Neural progenitor cell (in vitro differentiated cells): ENCODE data around the gene VTN. TPM values are rescaled to one million over a fixed set of nuclear protein-coding genes. Genes with fewer than 3 reads are reported as not detected.

ENCODE experiments used
- DNase-seq: peaks from one replicate; pipeline ENCODE4 v3.0.0-alpha.2; 2016; ENCODE audit warnings: low spot score
- H2AFZ ChIP-seq: fragments of 200-600 bp; sonication (generic); replicated peaks from 2 replicates; pipeline ENCODE4 v1.6.1; 2016; ENCODE audit warnings: antibody characterized with exemption
- H3F3A ChIP-seq: fragments of 200-600 bp; sonication (generic); 2 replicates; pipeline ENCODE4 v1.6.1; 2016; ENCODE audit warnings: antibody characterized with exemption, low read depth
- H3K27ac ChIP-seq: fragments of 200-600 bp; sonication (generic); 2 replicates; pipeline ENCODE4 v1.5.1; 2016; ENCODE audit warnings: mild to moderate bottlenecking
- H3K27me3 ChIP-seq: fragments of 200-600 bp; sonication (generic); 2 replicates; pipeline ENCODE4 v1.6.1; 2016; ENCODE audit warnings: mild to moderate bottlenecking, moderate library complexity
- H3K36me3 ChIP-seq: fragments of 200-600 bp; sonication (generic); 2 replicates; pipeline ENCODE4 v1.5.1; 2016
- H3K4me1 ChIP-seq: fragments of 200-600 bp; sonication (generic); 2 replicates; pipeline ENCODE4 v1.6.1; 2016; ENCODE audit warnings: mixed run types
- H3K4me2 ChIP-seq: fragments of 200-600 bp; sonication (generic); 2 replicates; pipeline ENCODE4 v1.6.1; 2016
- H3K4me3 ChIP-seq: fragments of 200-600 bp; sonication (generic); 2 replicates; pipeline ENCODE4 v1.5.1; 2016
- H3K79me2 ChIP-seq: fragments of 200-600 bp; sonication (generic); 2 replicates; pipeline ENCODE4 v1.6.1; 2016; ENCODE audit warnings: low read depth
- H3K9ac ChIP-seq: fragments of 200-600 bp; sonication (generic); 2 replicates; pipeline ENCODE4 v1.6.1; 2016
- H3K9me3 ChIP-seq: fragments of 200-600 bp; sonication (generic); 2 replicates; pipeline ENCODE4 v1.5.1; 2016; ENCODE audit warnings: low read depth
- H4K20me1 ChIP-seq: fragments of 200-600 bp; sonication (generic); 2 replicates; pipeline ENCODE4 v1.6.1; 2016; ENCODE audit warnings: low read depth
- H3K27ac Mint-ChIP-seq: 3 replicates; pipeline ENCODE4 v1.8.0; 2021; ENCODE audit warnings: mixed read lengths
- H3K27me3 Mint-ChIP-seq: 2 replicates; pipeline ENCODE4 v1.8.0; 2022; ENCODE audit warnings: low read depth, mild to moderate bottlenecking, inconsistent platforms, moderate library complexity, mixed read lengths; ENCODE audit not compliant: insufficient read depth
- H3K36me3 Mint-ChIP-seq: 3 replicates; pipeline ENCODE4 v1.8.0; 2021; ENCODE audit warnings: mixed read lengths
- H3K4me1 Mint-ChIP-seq: 3 replicates; pipeline ENCODE4 v1.8.0; 2021; ENCODE audit warnings: mixed read lengths
- H3K4me3 Mint-ChIP-seq: 3 replicates; pipeline ENCODE4 v1.8.0; 2021; ENCODE audit warnings: mild to moderate bottlenecking, moderate library complexity, mixed read lengths
- H3K9me3 Mint-ChIP-seq: 3 replicates; pipeline ENCODE4 v1.8.0; 2020; ENCODE audit warnings: mixed read lengths
- EZH2 ChIP-seq: fragments of 200-600 bp; sonication (generic); IDR thresholded peaks from 2 replicates; pipeline ENCODE4 v1.6.1; 2017; ENCODE audit warnings: antibody characterized with exemption, mild to moderate bottlenecking, moderate library complexity
- EZH2phosphoT487 ChIP-seq: fragments of 200-600 bp; sonication (generic); IDR thresholded peaks from 2 replicates; pipeline ENCODE4 v1.6.1; 2017; ENCODE audit warnings: antibody characterized with exemption
- total RNA-seq: library from RNA; depleted of rRNA; stranded (reverse); fragments of >200 nt; gene quantifications from 2 replicates; pipeline ENCODE4 v1.2.3, GENCODE V29; 2015; ENCODE audit warnings: low replicate concordance
- TF ChIP-seq, protein P1 (sequence below): fragments of 200-600 bp; sonication (generic); IDR thresholded peaks from 2 replicates; pipeline ENCODE4 v1.5.1; 2017; ENCODE audit warnings: antibody characterized with exemption, mild to moderate bottlenecking

VTN gene
- total RNA-seq, 1 donor from 2014 or later: 1.2 TPM

DNA sequence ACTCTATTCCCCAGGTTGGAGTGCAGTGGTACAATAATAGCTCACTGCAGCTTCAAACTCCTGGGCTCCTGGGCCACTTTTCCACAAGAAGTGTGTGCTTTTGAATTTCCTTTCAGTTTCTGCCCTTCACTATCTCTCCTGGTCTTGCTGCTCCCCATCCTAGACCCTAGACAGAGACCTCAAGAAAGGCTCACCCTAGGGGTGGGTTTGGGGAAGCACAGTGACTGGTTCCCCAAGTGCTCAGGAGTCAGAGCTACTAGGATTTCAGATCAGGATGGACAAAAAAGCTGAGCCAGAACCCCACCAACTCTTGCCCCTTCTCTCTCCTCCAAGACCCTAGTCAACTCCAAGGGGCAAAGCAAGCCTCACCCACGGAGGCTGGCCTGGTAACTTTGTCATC, 3.5 kb downstream of the VTN start:
- Mint-ChIP-seq H3K9me3 (no peaks in the 10 kb centered on the region), H3K36me3 (no peaks in the 10 kb centered on the region), H3K4me1 (peaks cover 17% of the 10 kb centered on the region), H3K27me3 (peaks cover 3% of the 10 kb centered on the region), H3K4me3 (no peak overlapping the region), H3K27ac (no peak overlapping the region)
- TF ChIP-seq EZH2phosphoT487 (no peak), EZH2 (no peak)
- TF ChIP-seq, protein P1, sequence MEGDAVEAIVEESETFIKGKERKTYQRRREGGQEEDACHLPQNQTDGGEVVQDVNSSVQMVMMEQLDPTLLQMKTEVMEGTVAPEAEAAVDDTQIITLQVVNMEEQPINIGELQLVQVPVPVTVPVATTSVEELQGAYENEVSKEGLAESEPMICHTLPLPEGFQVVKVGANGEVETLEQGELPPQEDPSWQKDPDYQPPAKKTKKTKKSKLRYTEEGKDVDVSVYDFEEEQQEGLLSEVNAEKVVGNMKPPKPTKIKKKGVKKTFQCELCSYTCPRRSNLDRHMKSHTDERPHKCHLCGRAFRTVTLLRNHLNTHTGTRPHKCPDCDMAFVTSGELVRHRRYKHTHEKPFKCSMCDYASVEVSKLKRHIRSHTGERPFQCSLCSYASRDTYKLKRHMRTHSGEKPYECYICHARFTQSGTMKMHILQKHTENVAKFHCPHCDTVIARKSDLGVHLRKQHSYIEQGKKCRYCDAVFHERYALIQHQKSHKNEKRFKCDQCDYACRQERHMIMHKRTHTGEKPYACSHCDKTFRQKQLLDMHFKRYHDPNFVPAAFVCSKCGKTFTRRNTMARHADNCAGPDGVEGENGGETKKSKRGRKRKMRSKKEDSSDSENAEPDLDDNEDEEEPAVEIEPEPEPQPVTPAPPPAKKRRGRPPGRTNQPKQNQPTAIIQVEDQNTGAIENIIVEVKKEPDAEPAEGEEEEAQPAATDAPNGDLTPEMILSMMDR: no peak
- DNase-seq: no peak
- Histone ChIP-seq H3K9ac (no peak overlapping the region), H3K4me3 (no peak overlapping the region), H3K27me3 (no peaks in the 10 kb centered on the region), H3F3A (peaks cover 20% of the 10 kb centered on the region), H3K36me3 (no peaks in the 10 kb centered on the region), H3K4me2 (no peak overlapping the region), H4K20me1 (peaks cover 8% of the 10 kb centered on the region), H2AFZ (no peak overlapping the region), H3K4me1 (peaks cover 13% of the 10 kb centered on the region), H3K9me3 (no peaks in the 10 kb centered on the region), H3K27ac (no peak overlapping the region), H3K79me2 (no peaks in the 10 kb centered on the region)

GRCh38 chr17:28365487-28365886, 4.6 kb downstream of the VTN start:
- DNase-seq: no peak
- Histone ChIP-seq H3F3A (peaks cover 12% of the 10 kb centered on the region), H3K27ac (no peak overlapping the region), H3K36me3 (no peaks in the 10 kb centered on the region), H3K9ac (no peak overlapping the region), H2AFZ (no peak overlapping the region), H3K9me3 (no peaks in the 10 kb centered on the region), H4K20me1 (peaks cover 8% of the 10 kb centered on the region), H3K27me3 (no peaks in the 10 kb centered on the region), H3K4me2 (no peak overlapping the region), H3K4me1 (peaks cover 7% of the 10 kb centered on the region), H3K4me3 (no peak overlapping the region), H3K79me2 (no peaks in the 10 kb centered on the region)
- TF ChIP-seq, protein P1: no peak
- TF ChIP-seq EZH2phosphoT487 (no peak), EZH2 (no peak)
- Mint-ChIP-seq H3K4me3 (no peak overlapping the region), H3K36me3 (peaks cover 3% of the 10 kb centered on the region), H3K9me3 (no peaks in the 10 kb centered on the region), H3K27ac (no peak overlapping the region), H3K4me1 (peaks cover 9% of the 10 kb centered on the region), H3K27me3 (peaks cover 3% of the 10 kb centered on the region)

GRCh38 chr17:28364665-28365363, 5.3 kb downstream of the VTN start, which contains the start of gene SEBOX:
SEBOX (minus strand) TSS chr17:28365199; CDS start chr17:28365151, 48 bp downstream.
- peaks cover 5% of the 10 kb centered on the region for H3K36me3 Mint-ChIP-seq
- no peaks in the 10 kb centered on the region for H3K9me3 ChIP-seq
- DNase-seq: no peak
- no peak within 1 kb of the TSS for H3K4me3 Mint-ChIP-seq
- TF ChIP-seq EZH2 (no peak), EZH2phosphoT487 (no peak)
- TF ChIP-seq, protein P1: no peak
- no peaks in the 10 kb centered on the region for H3K27me3 Mint-ChIP-seq
- H3K4me2 ChIP-seq: no peak within 1 kb of the TSS
- H3K27ac ChIP-seq: no peak within 1 kb of the TSS
- no peak within 1 kb of the TSS for H3K9ac ChIP-seq
- no peak within 1 kb of the TSS for H3K27ac Mint-ChIP-seq
- H4K20me1 ChIP-seq: peaks cover 3% of the 10 kb centered on the region
- H3K79me2 ChIP-seq: no peaks in the 10 kb centered on the region
- H3K4me1 Mint-ChIP-seq: peaks cover 2% of the 10 kb centered on the region
- no peak within 1 kb of the TSS for H2AFZ ChIP-seq
- H3F3A ChIP-seq: peaks cover 5% of the 10 kb centered on the region
- H3K27me3 ChIP-seq: no peaks in the 10 kb centered on the region
- no peak within 1 kb of the TSS for H3K4me3 ChIP-seq
- H3K9me3 Mint-ChIP-seq: no peaks in the 10 kb centered on the region
- peaks cover 2% of the 10 kb centered on the region for H3K4me1 ChIP-seq
- no peaks in the 10 kb centered on the region for H3K36me3 ChIP-seq
